Natural killer cell treated with Interleukin-12 subunit alpha and Interleukin-12 subunit beta and Interleukin-15 and Interleukin-18, amount 100 ng/mL, for 72 hours (primary cell): ENCODE measurements around the gene DDIT4. TPM values are rescaled to one million over a fixed set of nuclear protein-coding genes. Genes with fewer than 3 reads are reported as not detected.
"Not testable (repeated sequence)": the region's sequence is repeated elsewhere in the genome, so short reads cannot be mapped to it uniquely, and the experiment has no call there.

Experiments used
- ATAC-seq, 2 donors: fragments of 150-1000 bp; cut with Tn5 transposase in 1 of 2; sonication (Bioruptor Pico), chemical (Tn5 transposase) in 1 of 2; 2 replicates each; pipeline ENCODE4 v1.10.0; 2021
- DNase-seq: peaks from one replicate; pipeline ENCODE4 v3.0.0; 2022; ENCODE audit warnings: low spot score
- H3K27ac Mint-ChIP-seq, 2 donors: 1 replicate in 1 of 2; 2 replicates in 1 of 2; pipeline ENCODE4 v1.8.0; 2022; ENCODE audit warnings: mixed read lengths in 2 of 2, mild to moderate bottlenecking in 1 of 2, moderate library complexity in 1 of 2
- H3K27me3 Mint-ChIP-seq, 2 donors: 1 replicate in 1 of 2; 2 replicates in 1 of 2; pipeline ENCODE4 v1.8.0; 2022; ENCODE audit warnings: mixed read lengths in 2 of 2
- H3K36me3 Mint-ChIP-seq: one replicate; pipeline ENCODE4 v1.8.0; 2022; ENCODE audit warnings: mixed read lengths
- H3K4me1 Mint-ChIP-seq, 2 donors: 1 replicate in 1 of 2; 2 replicates in 1 of 2; pipeline ENCODE4 v1.8.0; 2022; ENCODE audit warnings: low read depth in 2 of 2, mixed read lengths in 2 of 2, mild to moderate bottlenecking in 1 of 2
- H3K4me3 Mint-ChIP-seq: one replicate; pipeline ENCODE4 v1.8.0; 2022; ENCODE audit warnings: mixed read lengths
- H3K9me3 Mint-ChIP-seq: 2 replicates; pipeline ENCODE4 v1.8.0; 2022; ENCODE audit warnings: mixed read lengths
- total RNA-seq, 2 donors: library from RNA; stranded (reverse); gene quantifications; one replicate each; pipeline ENCODE4 v1.2.3, GENCODE V29; 2022

DDIT4 gene, protein sequence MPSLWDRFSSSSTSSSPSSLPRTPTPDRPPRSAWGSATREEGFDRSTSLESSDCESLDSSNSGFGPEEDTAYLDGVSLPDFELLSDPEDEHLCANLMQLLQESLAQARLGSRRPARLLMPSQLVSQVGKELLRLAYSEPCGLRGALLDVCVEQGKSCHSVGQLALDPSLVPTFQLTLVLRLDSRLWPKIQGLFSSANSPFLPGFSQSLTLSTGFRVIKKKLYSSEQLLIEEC
- 100 to 1,000 TPM; 189 to 207 TPM for total RNA-seq

DNA sequence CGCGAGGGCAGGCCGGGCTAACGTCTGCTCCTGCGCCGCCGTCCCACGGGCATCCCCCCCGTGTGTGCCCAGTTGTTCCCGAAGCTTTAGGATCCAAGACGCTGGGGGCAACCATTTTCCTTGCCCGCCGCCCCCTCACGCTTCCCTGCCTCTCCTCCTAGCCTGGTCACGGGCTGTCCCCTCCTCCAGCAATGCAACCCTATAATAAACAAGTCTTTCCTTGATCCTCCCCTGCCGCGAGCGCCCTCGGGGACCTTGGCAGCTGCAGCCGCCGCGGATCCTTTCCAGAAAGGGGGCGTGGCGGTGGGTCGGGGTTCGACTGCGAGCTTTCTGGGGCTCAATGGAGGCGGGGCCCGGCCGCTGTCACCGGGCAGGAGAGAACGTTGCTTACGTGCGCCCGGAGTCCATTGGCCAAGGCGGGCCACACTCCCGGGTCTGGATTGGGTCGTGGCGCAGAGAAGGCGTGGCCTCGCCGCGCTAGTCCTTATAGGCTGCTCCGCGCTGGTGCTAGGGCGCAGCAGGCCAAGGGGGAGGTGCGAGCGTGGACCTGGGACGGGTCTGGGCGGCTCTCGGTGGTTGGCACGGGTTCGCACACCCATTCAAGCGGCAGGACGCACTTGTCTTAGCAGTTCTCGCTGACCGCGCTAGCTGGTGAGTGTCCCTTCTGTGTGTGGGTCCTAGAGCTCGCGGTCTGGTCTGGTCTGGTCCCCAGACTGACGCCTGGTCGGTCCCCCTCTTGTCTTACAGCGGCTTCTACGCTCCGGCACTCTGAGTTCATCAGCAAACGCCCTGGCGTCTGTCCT, at the start of gene DDIT4:
TSS of gene DDIT4 (plus strand) at position 515 of the 803 bp plus-strand sequence. CDS start 293 bp downstream, outside the sequence.
- peaks cover 14% of the 10 kb centered on the region for H3K36me3 Mint-ChIP-seq
- ATAC-seq (peak; percentile 96), DNase-seq (peak; percentile 99)
- no peaks in the 10 kb centered on the region for H3K9me3 Mint-ChIP-seq
- peak within 1 kb of the TSS; percentile 97 for H3K4me3 Mint-ChIP-seq
- peaks cover 44 to 49% of the 10 kb centered on the region in 2 donors for H3K4me1 Mint-ChIP-seq
- H3K27ac Mint-ChIP-seq: peak within 1 kb of the TSS; percentile 93 to 95
- H3K27me3 Mint-ChIP-seq: no peaks in the 10 kb centered on the region

DNA sequence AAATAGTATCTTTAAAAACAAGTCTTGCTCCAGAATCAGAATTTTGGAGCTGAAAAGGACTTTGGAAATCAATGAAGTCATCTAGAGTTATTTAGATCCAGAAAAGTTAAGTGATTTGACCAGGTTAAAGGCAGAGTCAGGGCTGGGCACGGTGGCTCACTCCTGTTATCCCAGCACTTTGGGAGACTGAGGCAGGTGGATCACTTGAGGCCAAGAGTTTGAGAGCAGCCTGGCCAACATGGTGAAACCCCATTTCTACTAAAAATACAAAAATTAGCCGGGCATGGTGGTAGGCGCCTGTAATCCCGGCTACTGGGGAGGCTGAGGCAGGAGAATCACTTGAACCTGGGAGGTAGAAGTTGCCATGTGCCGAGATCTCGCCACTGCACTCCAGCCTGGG, 49.5 kb upstream of the DDIT4 start:
- H3K27ac Mint-ChIP-seq: peak overlapping the region; percentile 76 to 82
- peaks cover 8 to 21% of the 10 kb centered on the region in 2 donors for H3K4me1 Mint-ChIP-seq
- H3K4me3 Mint-ChIP-seq: peak overlapping the region; percentile 62
- H3K36me3 Mint-ChIP-seq, ATAC-seq, H3K27me3 Mint-ChIP-seq, DNase-seq, H3K9me3 Mint-ChIP-seq: not testable (repeated sequence)

DNA sequence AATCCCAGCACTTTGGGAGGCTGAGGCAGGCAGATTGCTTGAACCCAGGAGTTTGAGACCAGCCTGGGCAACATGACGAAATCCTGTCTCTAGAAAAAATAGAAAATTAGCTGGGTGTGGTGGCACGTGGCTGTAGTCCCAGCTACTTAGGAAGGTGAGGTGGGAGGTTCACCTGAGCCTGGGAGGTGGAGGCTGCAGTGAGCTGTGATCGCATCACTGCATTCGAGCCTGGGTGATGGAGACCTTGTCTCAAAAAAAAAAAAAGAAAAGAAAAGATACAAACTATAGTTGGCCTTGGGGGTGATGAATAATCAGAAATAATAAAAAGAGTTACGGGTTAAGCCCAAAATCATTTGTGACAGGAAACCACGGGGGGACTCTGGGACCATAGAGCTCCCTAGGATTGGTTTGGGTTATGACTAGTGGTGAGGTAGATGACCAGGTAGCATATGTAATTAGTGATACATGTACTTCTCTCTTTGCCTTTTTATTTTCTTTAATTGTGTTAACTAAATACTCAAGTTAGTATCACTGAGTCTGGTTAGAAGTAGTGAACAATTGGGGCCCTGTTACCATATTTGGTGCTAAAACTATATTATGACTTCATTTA, 47.2 kb upstream of the DDIT4 start:
- Mint-ChIP-seq H3K36me3 (peaks cover 5% of the 10 kb centered on the region), H3K4me1 (peaks cover 14 to 22% of the 10 kb centered on the region in 2 donors), H3K27ac (peak overlapping the region; percentile 21 to 79), H3K27me3 (no peaks in the 10 kb centered on the region), H3K4me3 (no peak overlapping the region), H3K9me3 (no peaks in the 10 kb centered on the region)
- DNase-seq (no peak), ATAC-seq (no peak)

DNA sequence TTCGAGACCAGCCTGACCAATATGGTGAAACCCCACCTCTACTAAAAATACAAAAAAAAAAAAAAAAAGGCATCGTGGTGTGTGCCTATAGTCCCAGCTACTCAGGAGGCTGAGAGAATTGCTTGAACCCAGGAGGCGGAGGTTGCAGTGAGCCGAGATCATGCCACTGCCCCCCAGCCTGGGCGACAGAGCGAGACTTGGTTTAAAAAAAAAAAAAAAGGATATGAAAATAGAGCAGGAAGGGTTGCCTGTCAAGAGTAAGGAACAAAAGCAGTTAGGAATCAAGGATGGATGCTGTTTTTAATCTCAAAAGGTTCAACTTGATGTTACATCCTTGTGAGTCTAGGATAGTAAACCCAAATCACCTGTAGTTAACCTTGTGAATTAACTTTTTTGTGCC, 45.9 kb upstream of the DDIT4 start:
- no peak overlapping the region for H3K27ac Mint-ChIP-seq
- no peaks in the 10 kb centered on the region for H3K27me3 Mint-ChIP-seq
- H3K4me3 Mint-ChIP-seq: no peak overlapping the region
- H3K4me1 Mint-ChIP-seq: peaks cover 12 to 22% of the 10 kb centered on the region in 2 donors
- DNase-seq: no peak
- peaks cover 5% of the 10 kb centered on the region for H3K36me3 Mint-ChIP-seq
- ATAC-seq: no peak
- H3K9me3 Mint-ChIP-seq: no peaks in the 10 kb centered on the region

DNA sequence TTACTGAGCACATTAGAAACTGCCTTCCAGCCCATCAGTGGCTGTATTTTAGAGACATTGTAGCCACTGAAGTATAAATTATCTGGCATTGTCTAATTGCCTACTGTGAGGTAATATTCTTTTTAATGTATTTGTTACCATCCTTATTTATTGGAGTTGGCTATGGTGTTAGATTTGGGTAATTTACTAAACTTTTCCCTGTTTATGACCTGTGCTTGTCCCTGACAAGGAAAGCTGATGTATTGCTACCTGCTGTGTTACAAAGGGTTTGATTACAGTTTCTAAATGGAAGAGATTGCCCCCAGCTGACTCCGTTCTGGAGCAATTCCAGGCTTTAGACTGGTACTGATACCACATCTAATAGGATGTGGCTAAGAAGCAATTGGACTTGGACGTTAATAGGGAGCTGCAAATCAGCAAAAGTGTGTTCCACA, 45.4 kb upstream of the DDIT4 start:
- H3K4me3 Mint-ChIP-seq: no peak overlapping the region
- DNase-seq (no peak), ATAC-seq (no peak)
- H3K36me3 Mint-ChIP-seq: peaks cover 5% of the 10 kb centered on the region
- peaks cover 11 to 20% of the 10 kb centered on the region in 2 donors for H3K4me1 Mint-ChIP-seq
- H3K27me3 Mint-ChIP-seq: no peaks in the 10 kb centered on the region
- H3K9me3 Mint-ChIP-seq: no peaks in the 10 kb centered on the region
- no peak overlapping the region for H3K27ac Mint-ChIP-seq

DNA sequence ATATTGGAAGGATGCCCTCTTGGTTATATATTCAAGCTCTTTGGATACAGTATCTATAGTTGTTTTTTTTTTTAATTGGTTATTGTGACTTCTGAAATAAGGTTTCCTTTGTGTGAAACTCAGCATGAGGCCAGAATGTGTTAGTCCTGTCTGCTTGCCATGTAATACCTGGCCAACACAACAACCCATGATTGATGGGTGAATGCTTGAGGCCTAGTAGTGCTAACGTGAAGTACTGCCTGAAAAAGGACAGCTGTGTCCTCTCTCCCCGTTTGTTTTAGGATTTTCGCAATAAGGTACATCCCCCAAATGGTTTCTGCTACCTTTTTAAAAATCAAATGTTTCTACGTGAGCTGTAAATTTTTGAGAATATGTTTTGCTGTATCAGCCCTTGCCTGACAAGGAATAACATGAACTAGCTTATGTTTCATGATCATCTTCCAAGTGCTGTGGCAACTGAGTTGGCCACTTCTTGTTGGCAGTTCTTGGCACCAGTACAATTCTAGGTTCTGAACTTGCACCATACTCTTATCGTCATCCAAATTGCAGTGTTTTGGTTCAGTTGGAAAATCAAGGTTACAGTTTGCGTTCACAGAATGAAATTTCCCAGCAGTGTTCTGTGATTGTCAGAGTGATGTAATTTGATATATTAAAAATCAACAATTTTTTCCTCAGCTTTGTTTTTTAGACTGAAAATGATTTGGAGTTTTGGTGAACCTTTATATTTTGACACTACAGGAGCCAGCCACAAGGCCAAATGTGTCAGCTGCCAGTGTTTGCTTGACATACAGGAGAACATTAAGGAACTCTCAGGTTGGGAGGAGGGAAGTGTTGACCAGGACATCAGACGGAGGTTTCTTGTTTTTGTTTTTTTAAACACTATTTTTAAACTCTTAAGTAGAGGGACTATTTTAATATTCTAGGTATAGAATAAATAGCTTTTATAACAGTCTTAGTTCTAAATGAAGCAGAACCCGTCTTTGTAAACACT, 44.2 kb upstream of the DDIT4 start:
- peak overlapping the region; percentile 40 to 82 for H3K27ac Mint-ChIP-seq
- H3K4me3 Mint-ChIP-seq: no peak overlapping the region
- peaks cover 9 to 12% of the 10 kb centered on the region in 2 donors for H3K4me1 Mint-ChIP-seq
- DNase-seq (no peak), ATAC-seq (no peak)
- H3K27me3 Mint-ChIP-seq: no peaks in the 10 kb centered on the region
- H3K36me3 Mint-ChIP-seq: peaks cover 5% of the 10 kb centered on the region
- H3K9me3 Mint-ChIP-seq: no peaks in the 10 kb centered on the region

DNA sequence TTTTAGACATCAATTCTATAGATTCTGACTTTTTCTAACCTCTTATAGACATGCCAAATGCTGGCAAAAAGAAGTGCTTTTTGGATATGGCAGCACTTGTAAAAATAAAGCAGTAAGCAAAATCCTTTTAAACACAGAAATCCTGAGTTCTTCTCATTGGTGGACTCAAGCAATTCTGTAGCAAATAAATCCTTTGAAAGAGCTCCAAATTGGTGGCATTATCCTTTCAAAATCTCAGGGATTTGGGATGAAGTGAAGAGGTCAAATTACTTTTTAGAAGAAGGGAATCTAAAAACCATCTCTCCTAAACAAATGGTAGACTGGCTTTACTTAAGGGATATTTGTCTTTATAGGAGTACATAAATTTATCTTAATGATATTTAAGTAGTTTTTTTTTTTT, 40.1 kb upstream of the DDIT4 start:
- H3K4me1 Mint-ChIP-seq: peaks cover 8 to 9% of the 10 kb centered on the region in 2 donors
- H3K36me3 Mint-ChIP-seq: peaks cover 5% of the 10 kb centered on the region
- H3K27ac Mint-ChIP-seq: no peak overlapping the region
- H3K27me3 Mint-ChIP-seq: no peaks in the 10 kb centered on the region
- no peak overlapping the region for H3K4me3 Mint-ChIP-seq
- ATAC-seq (no peak), DNase-seq (no peak)
- no peaks in the 10 kb centered on the region for H3K9me3 Mint-ChIP-seq

DNA sequence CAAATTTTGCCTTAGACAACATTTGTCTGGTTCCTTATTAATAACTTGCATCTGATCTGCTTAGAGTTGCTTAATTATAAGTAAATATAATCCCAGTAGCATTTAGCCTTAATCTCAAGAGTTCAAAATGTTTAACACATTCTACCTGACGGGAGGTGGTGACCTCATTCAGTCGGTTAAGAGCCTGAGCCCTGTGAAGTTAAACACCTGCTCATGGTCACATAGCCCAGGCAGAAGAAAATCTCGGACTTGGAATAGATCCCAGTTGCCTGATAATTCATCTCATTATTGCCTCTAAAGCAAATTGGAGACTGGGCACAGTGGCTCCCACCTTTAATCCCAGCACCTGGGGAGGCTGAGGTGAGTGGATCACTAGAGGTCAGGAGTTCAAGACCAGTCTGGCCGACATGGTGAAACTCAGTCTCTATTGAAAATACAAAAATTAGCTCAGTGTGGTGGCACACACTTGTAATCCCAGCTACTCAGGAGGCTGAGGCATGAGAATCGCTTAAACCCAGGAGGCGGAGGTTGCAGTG, 39.1 kb upstream of the DDIT4 start:
- Mint-ChIP-seq H3K27ac (no peak overlapping the region), H3K4me1 (peaks cover 3 to 6% of the 10 kb centered on the region in 2 donors), H3K27me3 (no peaks in the 10 kb centered on the region), H3K9me3 (no peaks in the 10 kb centered on the region), H3K36me3 (peaks cover 5% of the 10 kb centered on the region), H3K4me3 (no peak overlapping the region)
- DNase-seq (no peak), ATAC-seq (no peak)

DNA sequence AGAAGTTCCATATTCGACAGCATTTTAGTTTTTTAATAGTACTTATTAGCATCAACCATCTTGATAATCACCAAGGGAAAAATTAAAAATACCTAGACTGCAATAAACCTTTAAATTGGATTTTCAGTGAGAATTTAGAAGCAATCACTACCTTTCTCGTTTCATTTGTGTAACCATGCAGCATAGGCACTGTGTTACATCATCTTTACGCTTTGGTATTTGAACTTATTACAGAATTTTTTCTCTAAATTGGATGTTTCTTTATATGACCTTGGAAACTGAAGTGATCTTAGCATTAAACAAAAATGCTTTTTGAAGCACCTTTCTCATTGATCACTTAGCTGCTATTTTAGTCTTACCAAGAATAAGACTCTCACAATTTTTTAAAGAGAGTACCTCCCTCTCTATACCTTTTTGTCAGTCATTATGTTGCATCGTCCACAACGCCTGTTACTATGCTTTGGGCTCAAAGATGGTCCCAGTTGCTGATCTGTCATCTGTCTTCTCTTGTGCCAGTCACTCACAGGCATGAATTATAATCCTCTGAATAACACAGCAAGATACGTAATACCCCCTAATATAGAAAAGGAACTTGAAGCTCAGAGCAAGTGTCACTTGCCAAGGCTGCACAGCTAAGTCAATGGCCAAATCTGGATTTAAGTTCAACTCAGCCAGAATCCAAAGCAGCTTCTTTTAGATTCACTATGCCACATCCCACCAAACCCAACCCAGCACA, 38.0 kb upstream of the DDIT4 start:
- Mint-ChIP-seq H3K4me1 (peaks cover 0 to 8% of the 10 kb centered on the region in 2 donors), H3K9me3 (no peaks in the 10 kb centered on the region), H3K27me3 (no peaks in the 10 kb centered on the region), H3K4me3 (no peak overlapping the region), H3K27ac (no peak overlapping the region), H3K36me3 (peaks cover 4% of the 10 kb centered on the region)
- ATAC-seq: no peak
- no peak for DNase-seq

DNA sequence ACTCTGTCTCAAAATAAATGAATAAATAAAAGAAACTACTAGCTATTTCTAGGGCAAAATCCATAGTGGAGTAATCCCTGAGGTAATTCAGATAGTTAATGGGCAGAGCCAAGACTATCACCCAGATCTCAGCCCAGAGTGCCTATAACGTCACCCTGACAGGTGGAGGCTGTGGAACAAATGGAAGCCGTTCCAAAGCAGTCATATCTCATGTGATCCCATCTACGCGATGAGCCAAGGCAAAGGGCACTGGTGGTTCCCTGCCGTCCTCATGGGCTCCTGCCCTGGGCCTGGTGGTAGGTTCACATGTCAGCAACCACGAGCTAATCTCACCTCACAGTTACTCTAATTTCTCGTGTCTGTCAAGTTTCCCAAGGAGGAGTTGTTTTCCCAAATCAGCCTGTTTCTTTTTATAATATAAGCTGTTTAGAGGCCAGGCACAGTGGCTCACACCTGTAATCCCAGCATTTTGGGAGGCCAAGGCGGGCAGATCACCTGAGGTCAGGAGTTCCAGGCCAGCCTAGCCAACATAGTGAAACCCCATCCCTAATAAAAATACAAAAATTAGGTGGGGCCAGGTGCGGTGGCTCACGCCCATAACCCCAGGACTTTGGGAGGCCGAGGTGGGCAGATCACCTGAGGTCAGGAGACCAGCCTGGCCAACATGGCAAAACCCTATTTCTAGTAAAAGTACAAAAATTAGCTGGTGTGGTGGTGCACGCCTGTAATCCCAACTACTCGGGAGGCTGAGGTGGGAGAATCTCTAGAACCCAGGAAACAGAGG, 35.1 kb upstream of the DDIT4 start:
- DNase-seq: no peak
- no peaks in the 10 kb centered on the region for H3K27me3 Mint-ChIP-seq
- no peaks in the 10 kb centered on the region for H3K36me3 Mint-ChIP-seq
- ATAC-seq: no peak
- no peak overlapping the region for H3K4me3 Mint-ChIP-seq
- no peak overlapping the region for H3K27ac Mint-ChIP-seq
- peaks cover 7 to 24% of the 10 kb centered on the region in 2 donors for H3K4me1 Mint-ChIP-seq
- no peaks in the 10 kb centered on the region for H3K9me3 Mint-ChIP-seq

DNA sequence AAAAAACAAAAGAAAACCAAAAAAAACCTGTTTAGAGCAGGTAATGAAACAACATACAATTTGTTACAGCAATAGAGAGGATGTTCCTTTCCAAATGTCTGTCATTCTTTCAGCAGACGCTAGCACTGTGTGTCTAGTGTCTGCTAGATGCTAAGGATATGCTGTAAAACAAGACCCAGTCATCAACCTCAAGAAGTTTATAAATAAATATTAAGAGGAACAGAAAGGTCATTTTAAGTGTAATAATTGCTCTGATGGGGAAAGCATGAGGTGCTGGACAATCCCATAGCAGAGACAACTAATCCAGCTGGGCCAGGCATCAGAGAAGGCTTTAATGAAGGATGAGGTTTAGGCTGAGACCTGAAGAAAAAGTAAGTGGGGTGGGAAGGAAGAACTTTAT, 34.3 kb upstream of the DDIT4 start:
- DNase-seq: no peak

DNA sequence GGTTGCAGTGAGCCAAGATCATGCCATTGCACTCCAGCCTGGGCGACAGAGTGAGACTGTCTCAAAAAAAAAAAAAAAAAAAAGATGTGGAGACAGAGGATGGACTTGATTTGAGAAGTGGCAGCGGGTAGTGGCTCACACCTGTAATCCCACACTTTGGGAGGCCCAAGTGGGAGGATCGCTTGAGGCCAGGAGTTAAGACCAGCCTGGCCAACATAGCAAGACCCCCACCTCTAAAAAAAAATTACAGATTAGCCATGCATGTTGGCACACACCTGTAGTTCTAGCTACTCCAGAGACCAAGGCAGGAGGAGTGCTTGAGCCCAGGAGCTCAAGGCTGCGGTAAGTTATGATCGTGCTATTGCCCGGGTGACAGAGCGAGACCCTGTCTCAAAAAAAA, 33.4 kb upstream of the DDIT4 start:
- H3K4me1 Mint-ChIP-seq: peaks cover 16 to 36% of the 10 kb centered on the region in 2 donors
- no peaks in the 10 kb centered on the region for H3K27me3 Mint-ChIP-seq
- no peak overlapping the region for H3K4me3 Mint-ChIP-seq
- H3K9me3 Mint-ChIP-seq: no peaks in the 10 kb centered on the region
- no peak for ATAC-seq
- no peak overlapping the region for H3K27ac Mint-ChIP-seq
- H3K36me3 Mint-ChIP-seq: no peaks in the 10 kb centered on the region
- DNase-seq: no peak

More for the DNA sequence above, 34.3 kb upstream of the DDIT4 start:
- Mint-ChIP-seq H3K27me3 (no peaks in the 10 kb centered on the region), H3K9me3 (no peaks in the 10 kb centered on the region), H3K4me3 (no peak overlapping the region), H3K4me1 (peaks cover 11 to 29% of the 10 kb centered on the region in 2 donors), H3K36me3 (no peaks in the 10 kb centered on the region), H3K27ac (peak overlapping the region in 1 of 2 donors; percentile 37)
- ATAC-seq: no peak
